ENCODE results near the gene HOXD13.

DNA sequence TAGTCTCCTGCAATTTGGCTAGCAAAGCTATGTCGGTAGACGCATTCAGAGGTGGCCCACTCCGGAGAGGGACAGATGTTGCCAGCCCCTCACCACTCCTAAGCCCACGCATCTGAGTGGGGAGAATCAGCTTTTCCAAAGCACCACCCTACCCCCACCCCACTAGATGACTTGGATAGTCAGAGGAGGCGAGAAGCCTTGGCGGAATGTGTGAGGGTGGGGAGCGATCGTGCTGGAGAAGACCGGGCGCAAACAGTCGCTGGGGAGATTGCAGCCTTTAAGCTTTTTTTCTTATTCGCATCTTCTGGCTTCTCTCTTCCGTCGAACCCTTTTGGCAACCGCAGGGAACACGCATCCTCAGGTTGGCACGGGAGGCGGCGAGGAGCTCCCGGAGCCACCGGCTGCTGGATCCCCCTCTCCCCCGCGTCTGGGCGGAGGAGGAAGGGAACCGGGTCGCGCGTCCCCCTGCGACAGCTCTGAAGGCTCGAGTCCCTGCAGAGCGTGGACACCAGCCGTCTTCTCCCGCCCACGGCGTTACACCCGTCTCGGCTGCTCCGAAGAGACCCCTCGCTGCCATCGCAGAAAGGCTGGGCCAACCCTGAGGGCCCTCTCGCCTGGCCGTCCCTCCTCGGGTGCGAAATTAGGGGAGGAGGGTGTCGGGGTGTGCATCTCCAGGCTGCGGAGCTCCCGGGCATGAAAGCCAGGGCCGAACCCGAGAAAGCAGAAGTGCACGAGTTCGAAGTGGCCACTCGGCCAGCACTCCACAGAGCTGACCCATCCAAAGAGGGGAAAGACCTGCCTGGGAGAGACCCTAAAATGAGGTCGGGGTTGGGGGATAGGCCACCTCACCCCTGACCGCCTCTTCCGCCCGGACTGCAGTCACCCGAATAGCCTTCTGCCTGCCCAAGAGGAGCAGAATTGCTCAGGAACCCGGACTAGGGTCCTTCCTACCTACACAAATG is 20.9 kb upstream of the HOXD13 start:
- no peak for TF ChIP-seq POLR2A (IDR thresholded peaks at IDR 0.05)
- TF ChIP-seq, protein P1, sequence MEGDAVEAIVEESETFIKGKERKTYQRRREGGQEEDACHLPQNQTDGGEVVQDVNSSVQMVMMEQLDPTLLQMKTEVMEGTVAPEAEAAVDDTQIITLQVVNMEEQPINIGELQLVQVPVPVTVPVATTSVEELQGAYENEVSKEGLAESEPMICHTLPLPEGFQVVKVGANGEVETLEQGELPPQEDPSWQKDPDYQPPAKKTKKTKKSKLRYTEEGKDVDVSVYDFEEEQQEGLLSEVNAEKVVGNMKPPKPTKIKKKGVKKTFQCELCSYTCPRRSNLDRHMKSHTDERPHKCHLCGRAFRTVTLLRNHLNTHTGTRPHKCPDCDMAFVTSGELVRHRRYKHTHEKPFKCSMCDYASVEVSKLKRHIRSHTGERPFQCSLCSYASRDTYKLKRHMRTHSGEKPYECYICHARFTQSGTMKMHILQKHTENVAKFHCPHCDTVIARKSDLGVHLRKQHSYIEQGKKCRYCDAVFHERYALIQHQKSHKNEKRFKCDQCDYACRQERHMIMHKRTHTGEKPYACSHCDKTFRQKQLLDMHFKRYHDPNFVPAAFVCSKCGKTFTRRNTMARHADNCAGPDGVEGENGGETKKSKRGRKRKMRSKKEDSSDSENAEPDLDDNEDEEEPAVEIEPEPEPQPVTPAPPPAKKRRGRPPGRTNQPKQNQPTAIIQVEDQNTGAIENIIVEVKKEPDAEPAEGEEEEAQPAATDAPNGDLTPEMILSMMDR (IDR thresholded peaks at IDR 0.05) = no peak
- no peak for TF ChIP-seq POLR2AphosphoS5 (IDR thresholded peaks at IDR 0.05)
- TF ChIP-seq EP300 (IDR thresholded peaks at IDR 0.05) = no peak
